Suprapubic skin (tissue), 4 donors: ENCODE data around the gene GSTO1. TPM values are rescaled to one million over a fixed set of nuclear protein-coding genes. Genes with fewer than 3 reads are reported as not detected.

Experiments
- DNase-seq, 2 donors: peaks; one replicate each; pipeline ENCODE4 v3.0.0-alpha.2; 2019; ENCODE audit warnings: low spot score in 2 of 2
- H3K27ac ChIP-seq: fragments of 200-600 bp; sonication (generic); one replicate; pipeline ENCODE4 v1.5.1; 2019
- H3K27me3 ChIP-seq: fragments of 200-600 bp; sonication (generic); one replicate; pipeline ENCODE4 v1.5.1; 2019
- H3K36me3 ChIP-seq: fragments of 200-600 bp; sonication (generic); one replicate; pipeline ENCODE4 v1.5.1; 2019
- H3K4me1 ChIP-seq: fragments of 200-600 bp; sonication (generic); one replicate; pipeline ENCODE4 v1.5.1; 2019
- H3K4me3 ChIP-seq: fragments of 200-600 bp; sonication (generic); one replicate; pipeline ENCODE4 v1.5.1; 2019; ENCODE audit warnings: mild to moderate bottlenecking
- H3K9me3 ChIP-seq: fragments of 200-600 bp; sonication (generic); one replicate; pipeline ENCODE4 v1.5.1; 2019
- EP300 ChIP-seq: sonication (generic); formaldehyde crosslinking; IDR thresholded peaks from one replicate; pipeline ENCODE4 v1.6.1; 2017; ENCODE audit warnings: antibody characterized with exemption
- POLR2A ChIP-seq, 2 donors: fragments of 450-650 bp; IDR thresholded peaks; one replicate each; pipeline ENCODE4 v1.6.1; 2017; ENCODE audit warnings: antibody characterized with exemption in 2 of 2, mild to moderate bottlenecking in 2 of 2, moderate library complexity in 2 of 2
- POLR2AphosphoS5 ChIP-seq, 3 donors: sonication (generic); formaldehyde crosslinking; IDR thresholded peaks; one replicate each; pipeline ENCODE4 v1.6.1; 2017; ENCODE audit warnings: antibody characterized with exemption in 3 of 3
- WGBS: methylation state at CpG from one replicate; pipeline ENCODE4 v1.1.5; 2018; 5-methylcytosine and 5-hydroxymethylcytosine counted together
- total RNA-seq, 4 donors: library from RNA; depleted of rRNA; stranded (reverse); fragments of >200 nt; gene quantifications; one replicate each; pipeline ENCODE4 v1.1.0, GENCODE V29; 2016
- TF ChIP-seq, protein P1 (sequence below), 2 donors: fragments of 200-600 bp in 1 of 2; fragments of 450-650 bp in 1 of 2; sonication (generic) in 1 of 2; IDR thresholded peaks; one replicate each; pipeline ENCODE4 v1.5.1; 2016 to 2019; ENCODE audit warnings: antibody characterized with exemption in 2 of 2, mild to moderate bottlenecking in 1 of 2, moderate library complexity in 1 of 2

Gene GSTO1
- total RNA-seq, 4 donors from 2014 or later: 38.2 to 61.4 (median 56.7) TPM

DNA sequence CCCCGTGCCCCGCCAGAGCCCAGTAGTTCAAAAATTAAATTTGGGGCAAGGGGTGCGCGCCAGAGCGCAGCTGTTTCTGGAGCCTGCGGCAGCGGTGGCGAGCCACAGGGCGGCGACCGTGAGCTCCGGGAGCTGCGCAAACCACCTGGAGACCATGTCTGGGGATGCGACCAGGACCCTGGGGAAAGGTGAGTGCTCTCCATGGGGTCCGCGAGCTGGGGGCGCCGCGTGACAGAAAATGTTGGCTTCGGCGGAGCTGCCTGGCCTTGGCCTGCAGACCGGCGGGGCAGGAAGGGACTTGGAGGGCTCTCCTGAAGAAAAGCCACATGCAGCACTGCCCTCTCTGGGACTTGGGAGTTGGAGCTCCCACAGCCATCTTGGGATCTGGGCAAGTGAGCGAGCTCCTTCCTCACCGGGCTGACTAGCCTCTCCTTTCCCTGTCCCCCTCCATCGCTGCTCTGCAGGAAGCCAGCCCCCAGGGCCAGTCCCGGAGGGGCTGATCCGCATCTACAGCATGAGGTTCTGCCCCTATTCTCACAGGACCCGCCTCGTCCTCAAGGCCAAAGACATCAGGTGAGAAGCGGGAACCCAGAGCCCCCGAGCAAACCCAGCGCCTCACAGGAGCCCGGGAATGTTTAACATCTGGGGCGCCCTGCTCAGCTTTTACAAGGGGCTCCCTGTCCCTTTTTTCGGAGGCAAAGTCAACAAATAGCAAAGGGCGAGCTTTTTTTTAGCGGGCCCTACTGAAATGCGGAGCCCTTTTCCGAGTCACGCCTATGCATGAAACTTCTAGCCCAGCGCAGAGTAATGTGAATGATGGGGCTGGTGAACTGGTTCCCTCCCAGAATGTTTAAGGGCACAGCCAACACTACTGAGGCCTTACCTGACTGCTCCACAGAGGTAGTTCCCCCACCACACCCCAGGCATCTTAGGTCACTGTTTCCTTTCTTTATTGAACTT is 20.4 kb downstream of the GSTO1 start:
- Histone ChIP-seq H3K4me3 (peak overlapping the region; percentile 54), H3K36me3 (no peaks in the 10 kb centered on the region), H3K9me3 (no peaks in the 10 kb centered on the region), H3K27ac (peak overlapping the region; percentile 83), H3K4me1 (peaks cover 11% of the 10 kb centered on the region), H3K27me3 (peaks cover 6% of the 10 kb centered on the region)
- 7% methylated on average over 37 of the region's 42 CpGs for WGBS
- DNase-seq: no peak
- TF ChIP-seq, protein P1, sequence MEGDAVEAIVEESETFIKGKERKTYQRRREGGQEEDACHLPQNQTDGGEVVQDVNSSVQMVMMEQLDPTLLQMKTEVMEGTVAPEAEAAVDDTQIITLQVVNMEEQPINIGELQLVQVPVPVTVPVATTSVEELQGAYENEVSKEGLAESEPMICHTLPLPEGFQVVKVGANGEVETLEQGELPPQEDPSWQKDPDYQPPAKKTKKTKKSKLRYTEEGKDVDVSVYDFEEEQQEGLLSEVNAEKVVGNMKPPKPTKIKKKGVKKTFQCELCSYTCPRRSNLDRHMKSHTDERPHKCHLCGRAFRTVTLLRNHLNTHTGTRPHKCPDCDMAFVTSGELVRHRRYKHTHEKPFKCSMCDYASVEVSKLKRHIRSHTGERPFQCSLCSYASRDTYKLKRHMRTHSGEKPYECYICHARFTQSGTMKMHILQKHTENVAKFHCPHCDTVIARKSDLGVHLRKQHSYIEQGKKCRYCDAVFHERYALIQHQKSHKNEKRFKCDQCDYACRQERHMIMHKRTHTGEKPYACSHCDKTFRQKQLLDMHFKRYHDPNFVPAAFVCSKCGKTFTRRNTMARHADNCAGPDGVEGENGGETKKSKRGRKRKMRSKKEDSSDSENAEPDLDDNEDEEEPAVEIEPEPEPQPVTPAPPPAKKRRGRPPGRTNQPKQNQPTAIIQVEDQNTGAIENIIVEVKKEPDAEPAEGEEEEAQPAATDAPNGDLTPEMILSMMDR (IDR thresholded peaks at IDR 0.05): peak; percentile 62 to 88
- TF ChIP-seq POLR2A (IDR thresholded peaks at IDR 0.05): no peak

GRCh38 chr10:104276192-104276591 is 21.5 kb downstream of the GSTO1 start:
- WGBS: 60% methylated on average over 1 of the region's 1 CpG
- TF ChIP-seq POLR2A (IDR thresholded peaks at IDR 0.05): no peak
- no peak for TF ChIP-seq POLR2AphosphoS5 (IDR thresholded peaks at IDR 0.05)
- no peak for TF ChIP-seq EP300
- TF ChIP-seq, protein P1 (IDR thresholded peaks at IDR 0.05): no peak
- peaks cover 6% of the 10 kb centered on the region for H3K27me3 ChIP-seq
- peak overlapping the region; percentile 54 for H3K4me3 ChIP-seq
- no peak overlapping the region for H3K27ac ChIP-seq
- no peaks in the 10 kb centered on the region for H3K9me3 ChIP-seq
- DNase-seq: no peak
- no peaks in the 10 kb centered on the region for H3K36me3 ChIP-seq
- peaks cover 11% of the 10 kb centered on the region for H3K4me1 ChIP-seq

GRCh38 chr10:104277785-104278184 is 23.1 kb downstream of the GSTO1 start:
- Histone ChIP-seq H3K36me3 (no peaks in the 10 kb centered on the region), H3K4me1 (peaks cover 11% of the 10 kb centered on the region), H3K9me3 (no peaks in the 10 kb centered on the region), H3K27me3 (peaks cover 6% of the 10 kb centered on the region), H3K27ac (no peak overlapping the region), H3K4me3 (no peak overlapping the region)
- DNase-seq: no peak
- TF ChIP-seq POLR2AphosphoS5 (IDR thresholded peaks at IDR 0.05) (no peak), EP300 (no peak), POLR2A (IDR thresholded peaks at IDR 0.05) (no peak)
- TF ChIP-seq, protein P1 (IDR thresholded peaks at IDR 0.05): no peak
- WGBS: 84% methylated on average over 2 of the region's 2 CpGs

GRCh38 chr10:104279550-104280259 is 25.0 kb downstream of the GSTO1 start:
- WGBS: 98% methylated on average over 3 of the region's 3 CpGs
- TF ChIP-seq POLR2AphosphoS5 (IDR thresholded peaks at IDR 0.05) (no peak), EP300 (no peak), POLR2A (IDR thresholded peaks at IDR 0.05) (no peak)
- TF ChIP-seq, protein P1 (IDR thresholded peaks at IDR 0.05): no peak
- DNase-seq: no peak

DNA sequence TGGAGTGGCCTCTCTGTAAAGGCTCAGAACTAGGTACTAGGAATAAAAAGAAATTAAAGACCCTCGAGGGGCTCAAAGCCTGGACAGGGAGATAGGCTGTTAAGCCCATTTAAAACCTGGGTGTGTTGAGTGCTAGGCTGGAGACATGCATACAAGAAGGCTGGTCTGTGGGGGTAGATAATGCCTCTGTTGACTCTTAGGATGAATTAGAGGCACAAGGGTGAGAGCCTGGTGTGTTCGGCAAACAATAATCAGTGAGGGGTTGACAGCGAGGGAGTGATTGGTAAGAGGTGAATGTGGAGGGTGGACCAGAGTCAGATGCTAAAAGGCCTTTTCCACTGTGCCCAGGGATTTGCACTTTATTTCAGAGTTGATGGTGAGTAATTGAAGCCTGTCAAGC is 27.0 kb downstream of the GSTO1 start:
- H3K27me3 ChIP-seq: no peaks in the 10 kb centered on the region
- no peak overlapping the region for H3K27ac ChIP-seq
- DNase-seq: no peak
- H3K4me3 ChIP-seq: no peak overlapping the region
- H3K9me3 ChIP-seq: no peaks in the 10 kb centered on the region
- TF ChIP-seq EP300 (no peak), POLR2AphosphoS5 (IDR thresholded peaks at IDR 0.05) (no peak), POLR2A (IDR thresholded peaks at IDR 0.05) (no peak)
- TF ChIP-seq, protein P1 (IDR thresholded peaks at IDR 0.05): no peak
- WGBS: 91% methylated on average over 3 of the region's 3 CpGs
- H3K36me3 ChIP-seq: no peaks in the 10 kb centered on the region
- no peaks in the 10 kb centered on the region for H3K4me1 ChIP-seq

More at GRCh38 chr10:104279550-104280259, 25.0 kb downstream of the GSTO1 start:
- no peak overlapping the region for H3K27ac ChIP-seq
- peaks cover 7% of the 10 kb centered on the region for H3K4me1 ChIP-seq
- H3K4me3 ChIP-seq: no peak overlapping the region
- H3K9me3 ChIP-seq: no peaks in the 10 kb centered on the region
- H3K27me3 ChIP-seq: peaks cover 6% of the 10 kb centered on the region
- H3K36me3 ChIP-seq: no peaks in the 10 kb centered on the region
